Mesothelial cell of epicardium (in vitro differentiated cells): Measurements from ENCODE around the gene DMWD. TPM values are rescaled to one million over a fixed set of nuclear protein-coding genes. Genes with fewer than 3 reads are reported as not detected.

Source experiments
- DNase-seq, 2 experiments: peaks; one replicate each; pipeline ENCODE4 v3.0.0; 2021; ENCODE audit warnings: low spot score in 2 of 2; ENCODE audit not compliant: unreplicated experiment in 2 of 2
- H3K27ac Mint-ChIP-seq: 2 replicates; pipeline ENCODE4 v1.8.0; 2021; ENCODE audit warnings: mixed read lengths
- H3K27me3 Mint-ChIP-seq: 2 replicates; pipeline ENCODE4 v1.8.0; 2021; ENCODE audit warnings: low read depth, mixed read lengths
- H3K36me3 Mint-ChIP-seq: 2 replicates; pipeline ENCODE4 v1.8.0; 2021; ENCODE audit warnings: mixed read lengths
- H3K4me1 Mint-ChIP-seq: 2 replicates; pipeline ENCODE4 v1.8.0; 2021; ENCODE audit warnings: mixed read lengths
- H3K4me3 Mint-ChIP-seq: 2 replicates; pipeline ENCODE4 v1.8.0; 2021; ENCODE audit warnings: mild to moderate bottlenecking, moderate library complexity, mixed read lengths
- H3K9me3 Mint-ChIP-seq: 2 replicates; pipeline ENCODE4 v1.8.0; 2021; ENCODE audit warnings: mixed read lengths
- total RNA-seq: library from RNA; stranded (reverse); gene quantifications from 3 replicates; pipeline ENCODE4 v1.2.1, GENCODE V29; 2021
- TF ChIP-seq, protein P1 (sequence below): fragments of 200-600 bp; sonication (generic); IDR thresholded peaks from one replicate; pipeline ENCODE4 v1.5.0; 2021; ENCODE audit warnings: antibody characterized with exemption; ENCODE audit not compliant: unreplicated experiment

Gene DMWD
- total RNA-seq, 1 donor from 2014 or later, result 120 TPM

DNA sequence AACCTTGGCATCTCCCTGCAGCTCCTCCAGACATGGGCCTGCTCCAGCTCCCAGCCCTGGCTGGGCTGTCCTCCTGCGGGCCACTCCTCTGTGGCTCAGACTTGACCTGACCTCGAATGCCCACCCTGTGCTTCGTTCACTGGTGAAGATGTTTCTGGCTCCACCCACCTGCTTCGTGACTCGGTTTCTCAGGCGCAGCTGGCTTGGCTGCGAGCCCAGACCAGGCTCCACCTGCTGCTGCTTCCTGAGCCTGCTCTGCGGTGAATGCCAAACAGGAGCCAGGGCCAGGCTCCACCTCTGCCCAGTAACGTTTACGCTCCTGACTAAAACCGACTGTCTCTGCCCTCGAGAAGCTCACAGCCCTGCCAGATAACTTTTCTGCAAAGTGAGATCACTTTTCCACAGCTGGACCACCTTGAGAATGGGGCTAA, 31.4 kb upstream of the DMWD start:
- H3K4me1 Mint-ChIP-seq, result no peaks in the 10 kb centered on the region
- no peak overlapping the region for H3K4me3 Mint-ChIP-seq
- H3K36me3 Mint-ChIP-seq, result peaks cover 23% of the 10 kb centered on the region
- TF ChIP-seq, protein P1, sequence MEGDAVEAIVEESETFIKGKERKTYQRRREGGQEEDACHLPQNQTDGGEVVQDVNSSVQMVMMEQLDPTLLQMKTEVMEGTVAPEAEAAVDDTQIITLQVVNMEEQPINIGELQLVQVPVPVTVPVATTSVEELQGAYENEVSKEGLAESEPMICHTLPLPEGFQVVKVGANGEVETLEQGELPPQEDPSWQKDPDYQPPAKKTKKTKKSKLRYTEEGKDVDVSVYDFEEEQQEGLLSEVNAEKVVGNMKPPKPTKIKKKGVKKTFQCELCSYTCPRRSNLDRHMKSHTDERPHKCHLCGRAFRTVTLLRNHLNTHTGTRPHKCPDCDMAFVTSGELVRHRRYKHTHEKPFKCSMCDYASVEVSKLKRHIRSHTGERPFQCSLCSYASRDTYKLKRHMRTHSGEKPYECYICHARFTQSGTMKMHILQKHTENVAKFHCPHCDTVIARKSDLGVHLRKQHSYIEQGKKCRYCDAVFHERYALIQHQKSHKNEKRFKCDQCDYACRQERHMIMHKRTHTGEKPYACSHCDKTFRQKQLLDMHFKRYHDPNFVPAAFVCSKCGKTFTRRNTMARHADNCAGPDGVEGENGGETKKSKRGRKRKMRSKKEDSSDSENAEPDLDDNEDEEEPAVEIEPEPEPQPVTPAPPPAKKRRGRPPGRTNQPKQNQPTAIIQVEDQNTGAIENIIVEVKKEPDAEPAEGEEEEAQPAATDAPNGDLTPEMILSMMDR, result no peak
- H3K27ac Mint-ChIP-seq, result peak overlapping the region; percentile 1
- no peak for DNase-seq
- H3K9me3 Mint-ChIP-seq, result no peaks in the 10 kb centered on the region
- H3K27me3 Mint-ChIP-seq, result no peaks in the 10 kb centered on the region

GRCh38 chr19:45823182-45823581, 30.5 kb upstream of the DMWD start:
- Mint-ChIP-seq H3K4me1 (no peaks in the 10 kb centered on the region), H3K36me3 (peaks cover 19% of the 10 kb centered on the region), H3K27ac (no peak overlapping the region), H3K4me3 (no peak overlapping the region), H3K27me3 (no peaks in the 10 kb centered on the region), H3K9me3 (no peaks in the 10 kb centered on the region)
- DNase-seq, result no peak
- TF ChIP-seq, protein P1, result no peak

DNA sequence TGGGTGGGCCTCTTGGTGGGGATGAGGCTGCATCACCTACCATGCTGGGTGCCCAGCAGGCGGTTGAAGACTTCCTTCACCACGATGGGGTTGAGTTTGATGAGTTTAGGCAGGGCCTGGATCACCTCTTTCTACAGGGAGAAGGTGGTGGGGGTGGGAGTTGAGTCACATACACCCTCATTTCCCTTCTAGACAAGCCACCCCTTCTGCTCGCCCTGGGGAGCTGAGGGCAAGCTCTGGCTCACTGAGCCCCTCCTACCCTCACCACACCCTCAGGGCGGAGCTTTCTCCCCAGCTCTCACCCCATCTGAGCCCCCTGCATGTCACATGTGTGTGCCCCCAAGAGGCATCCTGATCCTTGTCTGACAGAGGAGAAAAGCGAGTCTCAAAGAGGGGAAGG, 30.1 kb upstream of the DMWD start:
- no peak overlapping the region for H3K27ac Mint-ChIP-seq
- TF ChIP-seq, protein P1, result no peak
- no peaks in the 10 kb centered on the region for H3K27me3 Mint-ChIP-seq
- no peak overlapping the region for H3K4me3 Mint-ChIP-seq
- no peaks in the 10 kb centered on the region for H3K4me1 Mint-ChIP-seq
- no peaks in the 10 kb centered on the region for H3K9me3 Mint-ChIP-seq
- H3K36me3 Mint-ChIP-seq, result peaks cover 15% of the 10 kb centered on the region
- no peak for DNase-seq

- H3K4me1 Mint-ChIP-seq, result peaks cover 5% of the 10 kb centered on the region
- DNase-seq, result no peak
- no peaks in the 10 kb centered on the region for H3K9me3 Mint-ChIP-seq
- H3K27ac Mint-ChIP-seq, result no peak overlapping the region
- no peak overlapping the region for H3K4me3 Mint-ChIP-seq
- H3K36me3 Mint-ChIP-seq, result peaks cover 12% of the 10 kb centered on the region
- H3K27me3 Mint-ChIP-seq, result no peaks in the 10 kb centered on the region
- TF ChIP-seq, protein P1, result no peak
Observed at GRCh38 chr19:45821570-45821969, 28.9 kb upstream of the DMWD start.

DNA sequence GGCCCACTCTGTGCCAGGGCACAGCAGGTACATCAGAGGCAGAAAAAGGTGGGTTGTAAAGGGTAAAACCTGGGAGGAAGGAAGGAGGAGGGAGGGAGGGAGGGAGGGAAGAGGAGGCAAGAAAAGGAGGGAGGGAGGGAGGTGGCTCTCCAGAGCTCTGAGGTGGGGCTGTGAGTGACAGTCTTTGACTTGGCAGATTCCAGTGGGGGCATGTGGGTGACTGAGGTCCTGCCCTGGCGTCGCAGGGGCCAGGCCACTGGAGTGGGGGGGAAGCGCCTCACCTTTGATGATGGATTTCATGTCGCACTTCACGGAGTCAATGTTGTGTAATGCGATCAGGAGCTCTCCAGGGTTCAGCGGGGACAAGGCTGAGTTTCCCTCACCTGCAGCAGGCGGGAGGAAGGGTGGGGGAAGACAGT, 28.5 kb upstream of the DMWD start:
- no peak for DNase-seq
- no peaks in the 10 kb centered on the region for H3K9me3 Mint-ChIP-seq
- TF ChIP-seq, protein P1, result no peak
- H3K27me3 Mint-ChIP-seq, result no peaks in the 10 kb centered on the region
- H3K27ac Mint-ChIP-seq, result no peak overlapping the region
- H3K36me3 Mint-ChIP-seq, result peaks cover 12% of the 10 kb centered on the region
- H3K4me1 Mint-ChIP-seq, result peaks cover 5% of the 10 kb centered on the region
- no peak overlapping the region for H3K4me3 Mint-ChIP-seq
